SK-N-SH treated with all-trans-retinoic acid at 6 μM for 48 hours (cell line): Measurements from ENCODE around the gene PTPRD.

Source experiments
- ARNTL ChIP-seq: fragments of 450-650 bp; formaldehyde crosslinking; IDR thresholded peaks from 2 replicates; pipeline ENCODE4 v1.5.0; 2020; ENCODE audit warnings: low read depth, mild to moderate bottlenecking, moderate library complexity, borderline replicate concordance
- ISL1 ChIP-seq: fragments of 250-450 bp; sonication (Bioruptor Pico); IDR thresholded peaks from 2 replicates; pipeline ENCODE4 v2.1.2; 2022; ENCODE audit warnings: mild to moderate bottlenecking, moderate library complexity

GRCh38 chr9:9799287-9799686, 813.5 kb downstream of the PTPRD start:
- TF ChIP-seq ARNTL (CRISPR knock-in tag) (no peak), ISL1 (no peak)
